ENCODE results near the gene CSE1L. TPM values are rescaled to one million over a fixed set of nuclear protein-coding genes. Genes with fewer than 3 reads are reported as not detected.
A peak's percentile ranks its signal among the peaks of the same experiment; 100 is the strongest.
"Not testable (repeated sequence)": the region's sequence is repeated elsewhere in the genome, so short reads cannot be mapped to it uniquely, and the experiment has no call there.

The CSE1L gene
- total and polyA plus RNA-seq, 12 donors, result 19.1 to 91.6 (median 44.4) TPM

- H3K4me1 ChIP-seq (replicated peaks in 1 of 2), result peaks cover 0 to 5% of the 10 kb centered on the region in 2 donors
- TF ChIP-seq POLR2A (IDR thresholded peaks at IDR 0.05), result no peak
- peak; percentile 37 to 80 (median 66) for TF ChIP-seq CTCF (IDR thresholded peaks at IDR 0.05)
- H3K9me3 ChIP-seq (replicated peaks in 1 of 3), result no peaks in the 10 kb centered on the region
- WGBS, 4 donors, result 37 to 43% (median 39%) methylated on average over 4 to 5 of the region's 5 CpGs
- H3K4me3 ChIP-seq, result no peak overlapping the region
- H3K27ac ChIP-seq, result peak overlapping the region in 1 of 5 donors; percentile 61
- H3K27me3 ChIP-seq, result no peaks in the 10 kb centered on the region
- peaks cover 0 to 25% of the 10 kb centered on the region in 2 donors for H3K36me3 ChIP-seq (replicated peaks in 1 of 2)
- DNase-seq, result peak in 3 of 7 donors; percentile 12 to 41 (median 38)
- intact Hi-C loops (cut with DNase I), result loop anchor here (2.0 to 5.0 kb wide), 2 partner anchors 84 kb away; partner anchors contain the start of gene DDX27 (in 1 of the 2)
Observed at GRCh38 chr20:49132995-49133478, 86.9 kb downstream of the CSE1L start.

GRCh38 chr20:49133571-49133970 lies 87.5 kb downstream of the CSE1L start:
- no peak for TF ChIP-seq POLR2A (IDR thresholded peaks at IDR 0.05)
- no peak for TF ChIP-seq CTCF (IDR thresholded peaks at IDR 0.05)
- Histone ChIP-seq H3K36me3 (replicated peaks in 1 of 2) (peaks cover 0 to 25% of the 10 kb centered on the region in 2 donors), H3K27me3 (no peaks in the 10 kb centered on the region), H3K4me1 (replicated peaks in 1 of 2) (peaks cover 0 to 5% of the 10 kb centered on the region in 2 donors), H3K4me3 (no peak overlapping the region), H3K27ac (peak overlapping the region in 1 of 5 donors; percentile 61), H3K9me3 (replicated peaks in 1 of 3) (no peaks in the 10 kb centered on the region)
- intact Hi-C loops (cut with DNase I), result loop anchor here (2.0 to 5.0 kb wide), 2 partner anchors 83 to 84 kb away; partner anchors contain the start of gene DDX27 (in 1 of the 2)
- no peak for DNase-seq
- WGBS, 4 donors, result 73 to 88% (median 85%) methylated on average over 3 of the region's 3 CpGs

GRCh38 chr20:49134797-49135196 lies 88.7 kb downstream of the CSE1L start:
- intact Hi-C loops (cut with DNase I), result loop anchor here in 1 of 2 donors (5.0 kb wide), 1 partner anchor 83 kb away; the partner anchor contains the start of gene DDX27
- not testable (repeated sequence) for H3K9me3 ChIP-seq (replicated peaks in 1 of 3); H3K27ac ChIP-seq; DNase-seq; H3K27me3 ChIP-seq; H3K4me3 ChIP-seq; H3K4me1 ChIP-seq (replicated peaks in 1 of 2)
- WGBS, 4 donors, result 83 to 89% (median 86%) methylated on average over 8 of the region's 8 CpGs
- peaks cover 0 to 25% of the 10 kb centered on the region in 2 donors for H3K36me3 ChIP-seq (replicated peaks in 1 of 2)

- no peak overlapping the region for H3K27ac ChIP-seq
- no peak overlapping the region for H3K4me3 ChIP-seq
- 89 to 92% (median 90%) methylated on average over 15 of the region's 15 CpGs for WGBS, 4 donors
- no peaks in the 10 kb centered on the region for H3K9me3 ChIP-seq (replicated peaks in 1 of 3)
- no peak for TF ChIP-seq POLR2A (IDR thresholded peaks at IDR 0.05)
- TF ChIP-seq CTCF (IDR thresholded peaks at IDR 0.05), result no peak
- H3K4me1 ChIP-seq (replicated peaks in 1 of 2), result peaks cover 0 to 15% of the 10 kb centered on the region in 2 donors
- H3K27me3 ChIP-seq, result no peaks in the 10 kb centered on the region
- no peak for DNase-seq
- peaks cover 0 to 22% of the 10 kb centered on the region in 2 donors for H3K36me3 ChIP-seq (replicated peaks in 1 of 2)
- intact Hi-C loops (cut with DNase I), result no loop called here
Observed at GRCh38 chr20:49136817-49137571, 90.9 kb downstream of the CSE1L start.

All from adrenal gland (tissue), 12 donors.